GM23248 (cell line): ENCODE measurements around the gene PPP4R2.

Source experiments
- EZH2 ChIP-seq: fragments of 200-600 bp; sonication (generic); IDR thresholded peaks from 2 replicates; pipeline ENCODE4 v1.6.1; 2018; ENCODE audit warnings: antibody characterized with exemption, mild to moderate bottlenecking; ENCODE audit not compliant: insufficient read depth, poor library complexity, severe bottlenecking
- EZH2phosphoT487 ChIP-seq: fragments of 200-600 bp; sonication (generic); IDR thresholded peaks from 2 replicates; pipeline ENCODE4 v1.6.1; 2018; ENCODE audit warnings: antibody characterized with exemption, moderate library complexity, mild to moderate bottlenecking, low read depth; ENCODE audit not compliant: insufficient read depth

GRCh38 chr3:73007992-73008712 is 11.5 kb downstream of the PPP4R2 start:
- TF ChIP-seq EZH2 (no peak), EZH2phosphoT487 (no peak)
